ENCODE results near the gene FGD6. TPM values are rescaled to one million over a fixed set of nuclear protein-coding genes. Genes with fewer than 3 reads are reported as not detected.

Gene FGD6
- total RNA-seq, 1 experiment from 2014 or later, result 14.3 TPM

DNA sequence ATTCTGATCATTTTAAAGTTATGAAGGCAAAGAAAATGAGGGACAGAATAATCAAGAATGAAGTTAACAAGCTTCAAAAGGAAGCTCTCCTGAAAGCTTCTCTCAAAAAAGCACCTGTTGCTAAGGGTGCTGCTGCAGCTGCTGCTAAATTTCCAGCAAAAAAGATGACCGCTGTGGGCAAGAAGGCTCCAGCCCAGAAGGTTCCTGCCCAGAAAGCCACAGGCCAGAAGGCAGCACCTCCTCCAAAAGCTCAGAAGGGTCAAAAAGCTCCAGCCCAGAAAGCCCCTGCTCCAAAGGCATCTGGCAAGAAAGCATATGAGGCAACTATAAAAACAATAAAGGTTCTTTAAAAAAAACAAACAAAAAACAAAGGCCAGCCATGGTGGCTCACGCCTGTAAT is 91.2 kb downstream of the FGD6 start:
- Histone ChIP-seq H3K9me3 (ENCODE audit: low read length) (no peaks in the 10 kb centered on the region), H3F3A (ENCODE audit: low read length, unreplicated experiment) (no peaks in the 10 kb centered on the region), H3K4me1 (ENCODE audit: insufficient read depth, low read length) (no peaks in the 10 kb centered on the region), H4K20me1 (ENCODE audit: low read length) (no peaks in the 10 kb centered on the region), H3K9ac (ENCODE audit: low read length) (no peak overlapping the region), H3K27me3 (ENCODE audit: low read length) (no peaks in the 10 kb centered on the region), H3K79me2 (ENCODE audit: low read length) (no peaks in the 10 kb centered on the region), H3K4me3 (ENCODE audit: low read length) (no peak overlapping the region), H3K4me2 (ENCODE audit: low read length) (no peak overlapping the region), H3K36me3 (ENCODE audit: low read depth, low read length) (no peaks in the 10 kb centered on the region; the same call in 1 of the 2 replicates), H3K27ac (ENCODE audit: low read length) (no peak overlapping the region), H2AFZ (ENCODE audit: low read length) (no peak overlapping the region), H3K9me2 (replicated peaks; ENCODE audit: low read length) (no peaks in the 10 kb centered on the region)
- ATAC-seq (no peak), DNase-seq (no peak)
- BruUV-seq (replicated peaks), result no TSS peak
- CTCF ChIA-PET, result no interaction called here
- intact Hi-C loops (cut with micrococcal nuclease), result no loop called here
- POLR2A ChIA-PET (ENCODE audit: unreplicated experiment), result no interaction called here
- TF ChIP-seq EZH2phosphoT487 (IDR thresholded peaks at IDR 0.05; ENCODE audit: borderline replicate concordance, low read length) (no peak), EZH2 (IDR thresholded peaks at IDR 0.05; ENCODE audit: low read length, unreplicated experiment) (no peak)
- TF ChIP-seq, protein P1, sequence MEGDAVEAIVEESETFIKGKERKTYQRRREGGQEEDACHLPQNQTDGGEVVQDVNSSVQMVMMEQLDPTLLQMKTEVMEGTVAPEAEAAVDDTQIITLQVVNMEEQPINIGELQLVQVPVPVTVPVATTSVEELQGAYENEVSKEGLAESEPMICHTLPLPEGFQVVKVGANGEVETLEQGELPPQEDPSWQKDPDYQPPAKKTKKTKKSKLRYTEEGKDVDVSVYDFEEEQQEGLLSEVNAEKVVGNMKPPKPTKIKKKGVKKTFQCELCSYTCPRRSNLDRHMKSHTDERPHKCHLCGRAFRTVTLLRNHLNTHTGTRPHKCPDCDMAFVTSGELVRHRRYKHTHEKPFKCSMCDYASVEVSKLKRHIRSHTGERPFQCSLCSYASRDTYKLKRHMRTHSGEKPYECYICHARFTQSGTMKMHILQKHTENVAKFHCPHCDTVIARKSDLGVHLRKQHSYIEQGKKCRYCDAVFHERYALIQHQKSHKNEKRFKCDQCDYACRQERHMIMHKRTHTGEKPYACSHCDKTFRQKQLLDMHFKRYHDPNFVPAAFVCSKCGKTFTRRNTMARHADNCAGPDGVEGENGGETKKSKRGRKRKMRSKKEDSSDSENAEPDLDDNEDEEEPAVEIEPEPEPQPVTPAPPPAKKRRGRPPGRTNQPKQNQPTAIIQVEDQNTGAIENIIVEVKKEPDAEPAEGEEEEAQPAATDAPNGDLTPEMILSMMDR (conservative IDR thresholded peaks at IDR 0.05; ENCODE audit: low read depth, low read length), result no peak

DNA sequence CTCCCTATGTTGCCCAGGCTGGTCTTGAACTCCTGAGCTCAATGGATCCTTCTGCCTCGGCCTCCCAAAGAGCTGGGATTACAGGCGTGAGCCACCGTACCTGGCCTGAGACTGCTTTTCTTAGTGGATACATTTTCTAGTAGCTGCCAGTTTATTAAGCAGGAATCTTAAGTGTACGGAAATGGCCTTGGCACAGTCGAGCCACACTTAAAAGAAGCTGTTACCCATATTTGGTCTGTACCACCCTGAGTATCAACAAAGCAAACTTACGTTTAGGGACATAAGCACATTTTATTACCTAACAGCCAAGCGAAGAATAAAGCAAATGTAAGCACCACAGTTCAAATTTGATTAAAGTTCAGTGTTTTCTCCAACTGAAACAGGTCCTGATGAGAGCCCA is 93.2 kb downstream of the FGD6 start:
- no peak overlapping the region for H3K4me2 ChIP-seq (ENCODE audit: low read length)
- no peak overlapping the region for H2AFZ ChIP-seq (ENCODE audit: low read length)
- no peaks in the 10 kb centered on the region for H3K79me2 ChIP-seq (ENCODE audit: low read length)
- H4K20me1 ChIP-seq (ENCODE audit: low read length), result no peaks in the 10 kb centered on the region
- no peaks in the 10 kb centered on the region for H3K9me2 ChIP-seq (replicated peaks; ENCODE audit: low read length)
- H3K9me3 ChIP-seq (ENCODE audit: low read length), result no peaks in the 10 kb centered on the region
- H3F3A ChIP-seq (ENCODE audit: low read length, unreplicated experiment), result peaks cover under 1% of the 10 kb centered on the region
- CTCF ChIA-PET, result interaction anchor here (0.5 kb wide), 1 partner anchor 214 kb away, joined by 4 read pairs; no protein-coding TSS in a partner anchor
- no TSS peak for BruUV-seq (replicated peaks)
- no peak overlapping the region for H3K4me3 ChIP-seq (ENCODE audit: low read length)
- peaks cover 6% of the 10 kb centered on the region for H3K4me1 ChIP-seq (ENCODE audit: insufficient read depth, low read length)
- H3K27ac ChIP-seq (ENCODE audit: low read length), result no peak overlapping the region
- TF ChIP-seq EZH2 (IDR thresholded peaks at IDR 0.05; ENCODE audit: low read length, unreplicated experiment), result no peak
- TF ChIP-seq, protein P1 (conservative IDR thresholded peaks at IDR 0.05; ENCODE audit: low read depth, low read length), result no peak
- no peak for TF ChIP-seq EZH2phosphoT487 (IDR thresholded peaks at IDR 0.05; ENCODE audit: borderline replicate concordance, low read length)
- H3K9ac ChIP-seq (ENCODE audit: low read length), result no peak overlapping the region
- no peaks in the 10 kb centered on the region; the same call in 1 of the 2 replicates for H3K36me3 ChIP-seq (ENCODE audit: low read depth, low read length)
- ATAC-seq (no peak), DNase-seq (no peak)
- intact Hi-C loops (cut with micrococcal nuclease), result no loop called here
- no peaks in the 10 kb centered on the region for H3K27me3 ChIP-seq (ENCODE audit: low read length)
- POLR2A ChIA-PET (ENCODE audit: unreplicated experiment), result no interaction called here

DNA sequence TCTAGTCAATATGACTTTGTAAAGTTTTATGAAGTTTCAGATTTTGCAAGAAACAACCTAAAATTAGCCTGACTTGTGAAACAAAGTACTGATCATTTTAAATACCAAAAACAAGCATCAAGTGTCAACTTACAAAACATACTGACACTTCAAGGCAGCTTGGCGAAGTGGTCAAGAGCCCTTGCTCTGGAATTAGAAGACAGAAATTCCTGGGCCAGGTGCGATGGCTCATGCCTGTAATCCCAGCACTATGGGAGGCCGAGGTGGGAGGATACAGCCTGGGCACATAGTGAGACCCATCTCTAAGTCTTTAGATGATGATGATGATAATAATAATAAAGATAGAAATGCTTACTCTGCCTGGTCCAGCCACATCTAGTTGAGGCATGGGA is 98.5 kb downstream of the FGD6 start:
- H3K79me2 ChIP-seq (ENCODE audit: low read length), result peaks cover 15% of the 10 kb centered on the region; the same call in 1 of the 2 replicates
- H3K27ac ChIP-seq (ENCODE audit: low read length), result peak overlapping the region; percentile 78
- peak; percentile 42 for DNase-seq
- no peaks in the 10 kb centered on the region for H3K9me2 ChIP-seq (replicated peaks; ENCODE audit: low read length)
- peaks cover 49% of the 10 kb centered on the region for H3K4me1 ChIP-seq (ENCODE audit: insufficient read depth, low read length)
- peak overlapping the region; percentile 75 for H3K4me2 ChIP-seq (ENCODE audit: low read length)
- TF ChIP-seq EZH2phosphoT487 (IDR thresholded peaks at IDR 0.05; ENCODE audit: borderline replicate concordance, low read length), result no peak
- TF ChIP-seq, protein P1 (conservative IDR thresholded peaks at IDR 0.05; ENCODE audit: low read depth, low read length), result no peak
- TF ChIP-seq EZH2 (IDR thresholded peaks at IDR 0.05; ENCODE audit: low read length, unreplicated experiment), result no peak
- H2AFZ ChIP-seq (ENCODE audit: low read length), result peak overlapping the region; percentile 39; the same call in 1 of the 2 replicates
- peak; percentile 4 for ATAC-seq
- peak overlapping the region; percentile 20; the same call in 1 of the 2 replicates for H3K9ac ChIP-seq (ENCODE audit: low read length)
- no peaks in the 10 kb centered on the region for H3K36me3 ChIP-seq (ENCODE audit: low read depth, low read length)
- no peaks in the 10 kb centered on the region for H3K27me3 ChIP-seq (ENCODE audit: low read length)
- POLR2A ChIA-PET (ENCODE audit: unreplicated experiment), result interaction anchor here (0.6 kb wide), 1 partner anchor 63 kb away, joined by 3 read pairs; no protein-coding TSS in a partner anchor
- no peaks in the 10 kb centered on the region for H4K20me1 ChIP-seq (ENCODE audit: low read length)
- CTCF ChIA-PET, result no interaction called here
- intact Hi-C loops (cut with micrococcal nuclease), result loop anchor here (5.0 kb wide), 1 partner anchor 46 kb away; the partner anchor contains the start of gene NR2C1
- H3K9me3 ChIP-seq (ENCODE audit: low read length), result no peaks in the 10 kb centered on the region
- peak overlapping the region; percentile 20; the same call in 1 of the 2 replicates for H3K4me3 ChIP-seq (ENCODE audit: low read length)
- BruUV-seq (replicated peaks), result TSS peak; percentile 21
- H3F3A ChIP-seq (ENCODE audit: low read length, unreplicated experiment), result peaks cover 8% of the 10 kb centered on the region
